A673 (cell line): ENCODE measurements around the gene NRXN3. TPM values are rescaled to one million over a fixed set of nuclear protein-coding genes. Genes with fewer than 3 reads are reported as not detected.

Experiments
- BruUV-seq: library from RNA; stranded (reverse); fragments of 400-500 nt; replicated peaks from 2 replicates; lab custom pipeline; 2021; lab: Mats Ljungman, UMichigan
- CTCF ChIA-PET: fragments of 300-600 bp; sonication (Branson Sonifier 250); formaldehyde crosslinking; loops from one replicate; lab custom pipeline; 2022; ENCODE audit warnings: antibody characterized with exemption; lab: Charles Lee
- POLR2A ChIA-PET: fragments of 300-600 bp; sonication (Branson Sonifier 250); formaldehyde crosslinking; loops from one replicate; lab custom pipeline; 2022; ENCODE audit warnings: antibody characterized with exemption; ENCODE audit not compliant: low non-redundant PET; lab: Charles Lee
- DNase-seq: peaks from one replicate; pipeline ENCODE4 v3.0.0-alpha.2; 2015; ENCODE audit warnings: low spot score
- H3K27ac ChIP-seq: fragments of 200-600 bp; sonication (generic); 2 replicates; pipeline ENCODE4 v1.5.1; 2016; ENCODE audit warnings: mixed run types, low read depth, mild to moderate bottlenecking, mixed read lengths, antibody characterized with exemption, low read length; ENCODE audit not compliant: poor library complexity, severe bottlenecking
- H3K27me3 ChIP-seq: fragments of 200-600 bp; sonication (generic); replicated peaks from 2 replicates; pipeline ENCODE4 v1.6.1; 2017; ENCODE audit warnings: mixed run types, low read depth, mild to moderate bottlenecking, mixed read lengths, antibody characterized with exemption, low read length; ENCODE audit not compliant: insufficient read depth, poor library complexity
- H3K36me3 ChIP-seq: fragments of 200-600 bp; sonication (generic); 2 replicates; pipeline ENCODE4 v1.6.1; 2016; ENCODE audit warnings: mixed run types, mild to moderate bottlenecking, mixed read lengths, antibody characterized with exemption, low read length; ENCODE audit not compliant: insufficient read depth, poor library complexity, severe bottlenecking
- H3K4me1 ChIP-seq: fragments of 200-600 bp; sonication (generic); 2 replicates; pipeline ENCODE4 v1.6.1; 2017; ENCODE audit warnings: mixed run types, mild to moderate bottlenecking, mixed read lengths, antibody characterized with exemption, low read length; ENCODE audit not compliant: insufficient read depth, poor library complexity, severe bottlenecking
- H3K4me3 ChIP-seq: fragments of 200-600 bp; sonication (generic); 2 replicates; pipeline ENCODE4 v1.5.1; 2016; ENCODE audit warnings: low read depth, mixed run types, mild to moderate bottlenecking, mixed read lengths, low read length; ENCODE audit not compliant: poor library complexity, severe bottlenecking
- H3K9me3 ChIP-seq: fragments of 200-600 bp; sonication (generic); 2 replicates; pipeline ENCODE4 v1.6.1; 2016; ENCODE audit warnings: mixed run types, low read depth, mild to moderate bottlenecking, mixed read lengths, antibody characterized with exemption, low read length; ENCODE audit not compliant: poor library complexity, severe bottlenecking
- CTCF ChIP-seq: fragments of 300-800, 200-600 bp; sonication (generic); conservative IDR thresholded peaks from 2 replicates; pipeline ENCODE4 v1.5.1; 2017; ENCODE audit warnings: low read depth, mild to moderate bottlenecking, antibody characterized with exemption, low read length, moderate library complexity, mixed read lengths
- EZH2 ChIP-seq: fragments of 200-600 bp; sonication (generic); IDR thresholded peaks from 2 replicates; pipeline ENCODE4 v1.6.1; 2017; ENCODE audit warnings: borderline replicate concordance, low read depth, mild to moderate bottlenecking, mixed read lengths, antibody characterized with exemption, low read length; ENCODE audit not compliant: poor library complexity, severe bottlenecking
- intact Hi-C: fragments of 100-400 bp; cut with micrococcal nuclease; formaldehyde crosslinking; loops from one replicate; pipeline ENCODE4 v1.10.0; 2022; ENCODE audit not compliant: unreplicated experiment
- total RNA-seq: library from RNA; stranded (reverse); gene quantifications from 2 replicates; pipeline ENCODE4 v1.2.3, GENCODE V29; 2021

The NRXN3 gene
- total RNA-seq, 1 experiment from 2014 or later, result 0.21 TPM

GRCh38 chr14:78595797-78596196 is 425.6 kb downstream of the NRXN3 start:
- no TSS peak for BruUV-seq
- Histone ChIP-seq H3K27me3 (peaks cover 11% of the 10 kb centered on the region), H3K27ac (no peak overlapping the region), H3K4me1 (no peaks in the 10 kb centered on the region), H3K9me3 (no peaks in the 10 kb centered on the region), H3K36me3 (no peaks in the 10 kb centered on the region), H3K4me3 (no peak overlapping the region)
- ChIA-PET POLR2A (no interaction called here), CTCF (no interaction called here)
- peak; percentile 40 for DNase-seq
- intact Hi-C loops, result loop anchor here (5.0 kb wide), 3 partner anchors 433 to 938 kb away; no protein-coding TSS in a partner anchor
- TF ChIP-seq CTCF (peak; percentile 51), EZH2 (no peak)

GRCh38 chr14:78598046-78598920 is 428.1 kb downstream of the NRXN3 start:
- TF ChIP-seq CTCF, result peak; percentile 96
- TF ChIP-seq EZH2, result no peak
- Histone ChIP-seq H3K4me1 (no peaks in the 10 kb centered on the region), H3K9me3 (no peaks in the 10 kb centered on the region), H3K27ac (no peak overlapping the region), H3K4me3 (no peak overlapping the region), H3K36me3 (no peaks in the 10 kb centered on the region), H3K27me3 (peaks cover 14% of the 10 kb centered on the region)
- no TSS peak for BruUV-seq
- CTCF ChIA-PET, result interaction anchor here (0.6 to 2.1 kb wide), 3 partner anchors 32 to 576 kb away, joined by 5 to 9 read pairs (median 7); no protein-coding TSS in a partner anchor
- peak; percentile 69 for DNase-seq
- POLR2A ChIA-PET, result interaction anchor here (0.6 kb wide), 1 partner anchor 379 kb away, joined by 7 read pairs; no protein-coding TSS in a partner anchor
- intact Hi-C loops, result loop anchor here (2.0 to 5.0 kb wide), 4 partner anchors 149 to 941 kb away; no protein-coding TSS in a partner anchor

- ChIA-PET POLR2A (no interaction called here), CTCF (no interaction called here)
- DNase-seq, result no peak
- H3K4me3 ChIP-seq, result no peak overlapping the region
- no TSS peak for BruUV-seq
- no peaks in the 10 kb centered on the region for H3K36me3 ChIP-seq
- H3K4me1 ChIP-seq, result no peaks in the 10 kb centered on the region
- H3K9me3 ChIP-seq, result no peaks in the 10 kb centered on the region
- no peak overlapping the region for H3K27ac ChIP-seq
- intact Hi-C loops, result no loop called here
- TF ChIP-seq CTCF, result no peak
- TF ChIP-seq EZH2, result no peak
- H3K27me3 ChIP-seq, result peaks cover 4% of the 10 kb centered on the region
Observed at GRCh38 chr14:78605025-78605762, 435.0 kb downstream of the NRXN3 start.
